ENCODE data around the gene CAPZA1. TPM values are rescaled to one million over a fixed set of nuclear protein-coding genes. Genes with fewer than 3 reads are reported as not detected.

CAPZA1 gene
- 247 and 390 TPM in 2 replicates for total RNA-seq

DNA sequence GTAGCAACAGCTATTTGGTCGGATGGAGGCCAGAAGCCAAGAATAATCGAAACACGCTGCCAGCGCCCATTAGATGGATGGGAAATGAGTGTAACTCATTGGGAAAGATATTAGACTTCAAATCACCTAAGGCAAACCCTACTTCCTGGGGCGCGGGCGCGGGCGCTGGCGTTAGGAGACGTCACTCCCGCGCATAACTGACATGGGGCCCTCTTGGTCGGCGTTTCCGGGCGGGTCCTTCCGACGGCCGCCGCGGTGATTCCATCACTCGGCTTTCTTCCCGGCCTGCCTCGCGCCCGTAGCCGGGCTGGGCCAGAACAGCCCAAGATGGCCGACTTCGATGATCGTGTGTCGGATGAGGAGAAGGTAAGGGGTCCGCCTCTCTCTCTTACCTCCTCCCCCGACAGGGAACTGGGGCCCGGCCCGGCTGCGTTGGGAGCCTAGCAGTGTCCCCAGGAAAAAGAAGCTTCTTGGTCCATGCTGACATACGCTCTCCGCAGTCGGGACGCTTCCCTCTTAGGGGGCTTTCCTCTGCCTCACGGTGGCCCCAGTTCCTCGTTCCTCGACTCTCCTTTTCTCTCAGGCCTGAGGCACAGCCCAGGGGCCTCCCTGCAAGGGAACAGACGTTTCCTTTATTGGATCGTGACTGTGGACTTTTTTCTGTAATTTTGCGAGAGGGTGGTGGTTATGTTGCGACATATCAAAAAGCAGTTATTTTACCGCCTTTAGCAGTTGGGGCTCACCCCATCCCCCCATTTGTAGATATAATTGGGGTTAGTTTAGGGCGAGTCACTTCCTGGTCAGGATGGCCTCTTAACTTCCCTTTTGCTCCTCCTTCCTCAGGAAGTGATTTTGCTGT, at the start of gene CAPZA1:
Gene CAPZA1 (plus strand): TSS at position 315 of the 859 bp plus-strand sequence. CDS start 13 bp downstream, at position 328.

DNA sequence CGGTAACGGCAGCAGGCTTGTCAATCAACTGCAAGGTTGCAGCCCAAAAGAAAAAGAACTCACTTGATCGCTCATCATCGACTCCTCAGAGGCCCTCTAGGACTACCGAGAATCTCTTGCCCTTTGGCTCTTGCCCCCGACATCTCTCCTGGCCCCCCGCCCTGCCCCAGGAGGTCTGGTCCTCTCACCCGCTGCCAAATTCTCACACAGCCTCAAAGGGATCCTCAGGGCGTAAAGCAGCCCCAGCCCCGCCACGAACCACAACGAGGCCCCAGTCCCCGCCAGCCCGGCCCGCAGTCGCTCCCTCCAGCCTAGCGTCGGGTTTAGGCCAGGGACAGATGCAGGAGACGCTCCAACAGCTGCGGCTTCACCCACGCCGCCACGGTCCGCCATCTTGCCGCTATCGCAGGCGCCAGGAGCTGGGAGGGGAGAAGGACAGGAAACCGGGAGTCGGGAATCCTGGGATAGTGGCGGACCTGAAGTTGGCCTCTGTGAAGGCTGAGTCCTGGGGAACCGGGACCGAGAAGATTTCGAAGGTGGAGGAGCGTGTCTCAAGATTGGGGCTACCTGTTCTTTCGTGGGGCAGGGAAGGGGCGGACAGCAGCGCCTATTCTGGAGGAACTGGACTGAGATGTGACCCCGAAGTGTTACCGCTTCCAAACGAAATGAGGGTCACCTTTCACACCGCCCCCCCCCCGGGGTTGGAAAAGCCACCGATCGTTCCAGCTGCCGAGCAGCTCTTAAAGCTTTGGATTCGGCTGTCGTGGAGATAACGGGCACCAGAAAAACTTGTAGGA, 713 bp upstream of the CAPZA1 start, which contains the start of gene ST7L:
Gene ST7L (minus strand): TSS at position 421 of the 797 bp plus-strand sequence. CDS start 28 bp downstream, at position 393.

GRCh38 chr1:112674440-112674985, 54.9 kb downstream of the CAPZA1 start, which contains the start of gene MOV10:
Gene MOV10, plus strand, starts transcription at chr1:112674659. Its CDS starts 254 bp downstream, at chr1:112674913.

GRCh38 chr1:112706505-112707220, 87.0 kb downstream of the CAPZA1 start, which contains the start of gene RHOC:
Gene RHOC, minus strand, starts transcription at chr1:112707127. Its CDS starts 3,328 bp downstream, at chr1:112703799.

DNA sequence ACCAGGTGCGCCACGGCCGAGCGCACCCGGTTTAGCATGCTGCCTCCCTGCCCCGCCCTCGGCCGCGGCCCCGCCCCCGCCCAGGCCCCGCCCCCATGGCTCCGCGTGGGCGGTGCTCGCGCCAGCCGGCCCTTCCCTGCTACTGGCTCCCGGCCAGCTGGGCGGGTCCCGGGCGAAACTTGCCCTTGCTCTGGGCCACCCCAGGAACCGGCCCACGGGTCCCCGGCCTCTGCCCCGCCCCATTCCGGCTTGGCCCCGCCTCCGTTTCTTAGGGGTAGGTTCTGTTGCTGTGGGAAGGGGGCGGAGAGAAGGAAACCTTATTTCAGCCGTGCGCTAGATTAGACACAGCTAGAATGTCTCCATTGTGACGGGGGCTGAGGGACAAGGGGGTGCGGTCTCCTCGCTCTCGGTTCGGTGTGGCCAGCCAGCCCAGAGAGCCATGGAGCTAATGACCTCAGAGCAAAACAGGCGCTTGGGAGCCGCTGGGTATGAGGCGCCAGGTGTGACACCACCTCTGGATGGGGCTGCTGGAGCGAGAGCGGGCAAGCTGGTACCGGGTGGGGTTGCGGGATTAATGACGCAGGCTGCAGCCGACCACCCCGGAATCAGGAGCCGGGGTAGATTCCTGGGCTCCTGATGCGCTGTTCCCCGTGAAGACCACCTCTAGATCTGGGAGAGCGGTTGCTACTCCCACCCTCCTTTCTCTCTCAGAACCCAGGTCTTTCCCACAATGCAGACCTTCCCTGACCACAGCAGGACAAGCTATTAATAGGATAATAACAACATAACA, 95.8 kb downstream of the CAPZA1 start, which contains the start of gene PPM1J:
Gene PPM1J (minus strand): TSS at position 69 of the 790 bp plus-strand sequence. CDS start 31 bp downstream, at position 38.

Small RNA genes lying within 50 kb of the gene (small RNA-seq; reads per million reads assigned to genes)
- gene RNU7-70P (ENCODE audit: low replicate concordance), result 0.20 reads per million

Other genes with a start within 250 kb of the CAPZA1 start
- 11.4 and 26.8 TPM in 2 replicates for gene CTTNBP2NL, start 223.6 kb upstream of the CAPZA1 start, total RNA-seq
- 0.86 and 1.5 TPM in 2 replicates for gene WNT2B, start 110.9 kb upstream of the CAPZA1 start, total RNA-seq
- gene ST7L, start 691 bp upstream of the CAPZA1 start, total RNA-seq, result 14.0 and 21.8 TPM in 2 replicates
- gene MOV10, start 54.8 kb downstream of the CAPZA1 start, total RNA-seq, result 52.1 and 55.1 TPM in 2 replicates
- 572 and 586 TPM in 2 replicates for gene RHOC, start 87.3 kb downstream of the CAPZA1 start, total RNA-seq
- gene PPM1J, start 95.5 kb downstream of the CAPZA1 start, total RNA-seq, result 0.66 and 0.86 TPM in 2 replicates

Data from placental pericyte (primary cell).